ENCODE data around the gene ID3.
"Not testable (repeated sequence)": the region's sequence is repeated elsewhere in the genome, so short reads cannot be mapped to it uniquely, and the experiment has no call there.

Gene ID3

GRCh38 chr1:23588749-23589548 lies 29.6 kb upstream of the ID3 start:
- no peak for DNase-seq (ENCODE audit: low read depth in 2 of 2)

GRCh38 chr1:23585321-23586022 lies 26.2 kb upstream of the ID3 start:
- DNase-seq (ENCODE audit: low read depth in 2 of 2): peak; percentile 94 to 96

GRCh38 chr1:23583727-23584126 lies 24.4 kb upstream of the ID3 start:
- DNase-seq (ENCODE audit: low read depth in 2 of 2): not testable (repeated sequence)

- no peak for DNase-seq (ENCODE audit: low read depth in 2 of 2)
Observed at GRCh38 chr1:23582820-23583219, 23.5 kb upstream of the ID3 start.

- no peak for DNase-seq (ENCODE audit: low read depth in 2 of 2)
Observed at GRCh38 chr1:23581219-23581618, 21.9 kb upstream of the ID3 start.

GRCh38 chr1:23578997-23579363 lies 19.7 kb upstream of the ID3 start:
- DNase-seq (ENCODE audit: low read depth in 2 of 2): no peak

GRCh38 chr1:23578311-23578996 lies 19.2 kb upstream of the ID3 start:
- no peak for DNase-seq (ENCODE audit: low read depth in 2 of 2)

- DNase-seq (ENCODE audit: low read depth in 2 of 2): peak; percentile 63 to 69
Observed at GRCh38 chr1:23577056-23578004, 18.0 kb upstream of the ID3 start.

- DNase-seq (ENCODE audit: low read depth in 2 of 2): no peak
Observed at GRCh38 chr1:23576338-23577055, 17.2 kb upstream of the ID3 start.

- no peak for DNase-seq (ENCODE audit: low read depth in 2 of 2)
Observed at GRCh38 chr1:23575226-23575810, 16.0 kb upstream of the ID3 start.

GRCh38 chr1:23574265-23574754 lies 15.0 kb upstream of the ID3 start:
- DNase-seq (ENCODE audit: low read depth in 2 of 2): no peak

GRCh38 chr1:23573574-23574182 lies 14.4 kb upstream of the ID3 start:
- DNase-seq (ENCODE audit: low read depth in 2 of 2): no peak

GRCh38 chr1:23571465-23571864 lies 12.2 kb upstream of the ID3 start:
- no peak for DNase-seq (ENCODE audit: low read depth in 2 of 2)

- DNase-seq (ENCODE audit: low read depth in 2 of 2): no peak
Observed at GRCh38 chr1:23570001-23570691, 10.8 kb upstream of the ID3 start.

- no peak for DNase-seq (ENCODE audit: low read depth in 2 of 2)
Observed at GRCh38 chr1:23568608-23569383, 9.5 kb upstream of the ID3 start.

GRCh38 chr1:23567996-23568607 lies 8.8 kb upstream of the ID3 start:
- no peak for DNase-seq (ENCODE audit: low read depth in 2 of 2)

GRCh38 chr1:23567629-23567995 lies 8.3 kb upstream of the ID3 start:
- no peak for DNase-seq (ENCODE audit: low read depth in 2 of 2)

- DNase-seq (ENCODE audit: low read depth in 2 of 2): no peak
Observed at GRCh38 chr1:23566304-23566703, 7.0 kb upstream of the ID3 start.
